Left lobe of liver (tissue), 2 donors: ENCODE data around the gene BLTP3A. TPM values are rescaled to one million over a fixed set of nuclear protein-coding genes. Genes with fewer than 3 reads are reported as not detected.
A peak's percentile ranks its signal among the peaks of the same experiment; 100 is the strongest.

Experiments used
- ATAC-seq: fragments of 200-7000 bp; cut with Tn5 transposase; one replicate; pipeline ENCODE4 v1.9.1; 2020; ENCODE audit warnings: mild to moderate bottlenecking, moderate library complexity
- DNase-seq: peaks from one replicate; pipeline ENCODE4 v3.0.0-alpha.2; 2020; ENCODE audit warnings: low spot score
- total RNA-seq: library from RNA; stranded (reverse); gene quantifications from one replicate; pipeline ENCODE4 v1.2.1, GENCODE V29; 2021
- donor health status: DM: no; HTN: no; CAD: no; lungs with moderate emphysema.
- donor health status: DM: no; HTN: yes; CAD: no.

Gene BLTP3A
- total RNA-seq, 1 donor from 2014 or later = 5.6 TPM

DNA sequence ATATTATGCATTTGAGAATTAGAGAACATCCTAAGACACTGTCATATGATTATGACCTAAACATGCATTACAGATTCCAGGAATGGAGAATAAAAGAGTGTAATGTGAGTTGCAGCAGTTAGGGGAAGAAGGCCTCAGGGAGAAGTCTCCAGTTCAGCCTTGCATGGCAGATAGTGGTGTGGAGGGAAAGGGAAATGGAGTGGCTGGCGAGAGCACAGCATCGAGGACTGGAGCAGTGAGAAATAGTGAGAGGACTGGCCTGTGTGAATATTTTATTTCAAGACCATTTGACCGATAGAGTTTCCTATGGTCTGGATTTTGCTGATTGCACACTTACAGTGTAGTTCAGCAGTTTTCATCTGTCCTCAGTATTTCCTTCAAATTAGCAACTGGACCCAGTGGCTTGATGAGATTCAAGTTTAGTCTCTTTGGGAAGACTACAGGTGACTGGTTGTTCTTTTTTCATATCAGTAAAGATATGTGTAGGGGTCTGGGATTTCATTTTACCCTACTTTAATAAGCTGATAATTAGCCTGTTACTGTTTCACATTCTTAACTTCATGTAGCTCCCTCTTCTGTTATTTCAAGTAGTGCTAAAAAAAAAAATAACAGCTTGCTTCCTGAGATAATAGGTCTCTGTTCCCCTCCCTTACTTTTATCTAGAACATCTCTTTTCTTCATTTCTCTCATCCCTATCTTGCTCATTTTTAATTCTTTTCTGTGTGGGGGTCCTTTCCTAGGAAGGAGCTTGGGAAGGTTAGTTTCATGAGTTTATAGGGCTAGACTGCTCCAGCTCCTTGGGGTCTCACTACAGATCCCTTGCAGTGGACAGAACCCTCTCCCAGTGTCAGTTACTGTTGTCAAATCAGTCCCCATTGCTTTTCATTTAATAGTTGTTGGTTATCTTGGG is 27.9 kb downstream of the BLTP3A start:
- ATAC-seq = peak; percentile 42
- DNase-seq = no peak

DNA sequence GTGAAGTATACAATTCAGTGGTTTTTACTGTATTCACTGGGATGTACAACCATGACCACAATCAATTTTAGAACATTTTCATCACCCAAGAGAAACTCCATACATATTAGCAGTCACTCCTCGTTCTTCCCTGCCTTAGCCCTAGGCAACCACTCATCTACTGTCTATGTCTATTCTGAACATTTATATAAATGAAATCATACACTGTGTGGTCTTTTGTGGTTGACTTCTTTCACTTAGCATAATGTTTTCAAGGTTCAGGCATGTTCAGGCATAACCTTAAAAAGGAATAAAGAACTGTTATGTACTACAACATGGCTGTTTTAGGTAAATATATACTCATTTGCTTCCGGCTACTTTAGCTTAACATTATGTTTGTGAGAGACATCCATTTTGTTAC is 37.3 kb downstream of the BLTP3A start:
- ATAC-seq = no peak
- no peak for DNase-seq

DNA sequence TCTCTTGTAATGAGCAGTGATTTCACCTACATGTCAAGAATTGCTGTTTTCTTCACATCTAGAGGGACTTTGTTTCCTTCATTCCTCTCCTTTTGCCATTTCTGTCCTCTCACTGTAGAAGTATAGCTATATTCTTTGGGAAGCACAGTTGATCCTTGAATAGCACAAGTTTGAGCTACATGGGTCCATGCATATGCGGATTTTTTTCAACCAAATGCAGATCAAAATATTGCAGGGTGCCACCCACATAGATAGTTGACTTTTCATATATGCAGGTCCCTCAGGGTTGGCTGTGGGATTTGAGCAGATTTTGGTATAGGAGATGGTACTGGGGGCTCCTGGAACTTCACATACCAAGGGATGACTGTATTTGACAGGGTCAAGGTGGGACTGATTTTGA is 41.1 kb downstream of the BLTP3A start:
- ATAC-seq (no peak), DNase-seq (no peak)

DNA sequence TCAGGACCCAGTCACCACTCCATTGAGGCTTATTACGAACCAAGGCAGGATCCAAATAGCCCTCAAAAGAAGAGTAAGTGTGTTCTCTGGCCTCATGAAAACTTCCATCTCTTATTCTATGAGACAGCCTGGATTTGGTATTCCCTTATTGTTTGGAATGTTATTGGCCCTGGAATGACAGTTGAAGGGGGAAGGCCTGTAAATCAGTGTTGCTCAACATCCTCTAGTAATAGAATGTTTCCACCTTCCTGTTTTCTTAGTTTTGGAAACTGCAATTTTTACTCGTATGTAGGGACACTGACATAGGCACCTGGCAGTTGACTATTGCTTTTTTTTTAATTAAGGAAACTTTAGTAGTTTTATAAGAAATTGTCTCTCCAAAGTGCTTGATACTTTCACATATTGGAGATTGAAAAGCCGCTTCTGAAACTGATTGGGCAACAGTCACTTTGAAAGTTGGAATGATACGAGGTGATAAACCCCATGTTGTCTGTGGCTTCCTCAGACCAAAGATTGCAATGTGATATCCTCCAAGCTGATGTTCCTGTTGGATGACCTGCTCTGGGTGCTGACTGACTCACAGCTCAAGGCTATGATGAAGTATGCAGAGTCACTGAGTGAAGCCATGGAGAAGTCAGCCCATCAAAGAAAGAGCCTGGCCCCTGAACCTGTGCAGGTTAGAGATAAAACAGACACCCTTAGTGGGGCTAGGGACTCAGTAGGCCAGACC is 43.1 kb downstream of the BLTP3A start:
- DNase-seq (no peak), ATAC-seq (no peak)

DNA sequence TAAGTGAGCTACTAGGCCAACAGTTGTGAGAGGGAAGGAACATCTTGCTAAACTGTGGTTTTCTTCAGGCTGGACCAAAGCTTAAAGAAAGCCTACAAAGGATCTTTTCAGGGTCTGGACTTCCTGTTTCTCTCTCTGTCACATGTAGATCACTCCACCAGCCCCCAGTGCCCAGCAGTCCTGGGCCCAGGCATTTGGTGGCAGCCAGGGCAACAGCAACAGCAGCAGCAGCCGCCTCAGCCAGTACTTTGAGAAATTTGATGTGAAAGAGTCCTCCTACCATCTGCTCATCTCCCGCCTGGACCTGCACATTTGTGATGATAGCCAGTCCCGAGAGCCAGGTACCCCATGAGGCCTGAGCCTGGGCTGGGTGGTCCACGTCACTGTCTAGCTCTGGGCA is 44.1 kb downstream of the BLTP3A start:
- no peak for DNase-seq
- no peak for ATAC-seq

GRCh38 chr6:34836451-34836850 is 44.6 kb downstream of the BLTP3A start:
- ATAC-seq = no peak
- no peak for DNase-seq

- ATAC-seq (no peak), DNase-seq (no peak)
Observed at GRCh38 chr6:34837528-34837927, 45.6 kb downstream of the BLTP3A start.

DNA sequence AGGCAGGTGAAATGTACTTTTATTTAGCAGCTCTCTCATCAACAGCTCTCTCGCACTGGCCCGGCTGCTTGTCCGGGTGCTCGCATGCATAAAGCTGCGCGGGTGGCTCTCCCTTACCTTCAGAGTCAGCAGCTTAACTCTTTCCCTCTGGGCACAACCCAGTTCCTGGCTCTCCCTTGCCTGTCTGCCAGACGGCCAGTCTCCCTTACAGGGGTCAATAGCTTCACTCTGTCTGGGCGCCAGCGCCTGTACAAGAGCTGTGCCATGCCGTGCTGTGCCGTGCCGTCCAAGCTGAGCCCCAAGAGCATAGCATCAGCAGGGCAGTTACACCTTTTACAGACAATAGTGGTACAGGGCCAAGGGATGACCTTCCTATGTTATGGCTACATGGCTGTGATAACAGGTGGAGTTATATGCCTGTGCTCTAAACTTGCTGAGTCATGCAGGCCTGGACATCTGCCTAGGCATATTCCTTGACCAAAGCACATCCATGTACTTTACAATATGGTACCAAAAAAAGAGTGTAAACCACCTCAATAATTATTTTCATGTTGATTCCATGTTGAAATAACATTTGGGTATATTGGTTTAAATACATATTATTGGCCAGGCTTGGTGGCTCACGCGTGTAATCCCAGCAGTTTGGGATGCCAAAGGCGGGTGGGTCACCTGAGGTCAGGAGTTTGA is 47.9 kb downstream of the BLTP3A start:
- DNase-seq (no peak), ATAC-seq (peak; percentile 28)

Other genes with a start within 250 kb of the BLTP3A start
- 0.15 TPM for gene SPDEF, start 235.8 kb upstream of the BLTP3A start, total RNA-seq
- gene ILRUN, start 95.3 kb upstream of the BLTP3A start, total RNA-seq = 81.7 TPM
- 34.4 TPM for gene SNRPC, start 34.6 kb upstream of the BLTP3A start, total RNA-seq
- gene TAF11, start 96.0 kb downstream of the BLTP3A start, total RNA-seq = 11.1 TPM
- 13.4 TPM for gene ANKS1A, start 97.2 kb downstream of the BLTP3A start, total RNA-seq